Sciatic nerve (tissue), 2 donors: ENCODE data around the gene STK17A. TPM values are rescaled to one million over a fixed set of nuclear protein-coding genes. Genes with fewer than 3 reads are reported as not detected.
A peak's percentile ranks its signal among the peaks of the same experiment; 100 is the strongest.
"Not testable (repeated sequence)": the region's sequence is repeated elsewhere in the genome, so short reads cannot be mapped to it uniquely, and the experiment has no call there.

Source experiments
- ATAC-seq: fragments of 200-7000 bp; cut with Tn5 transposase; one replicate; pipeline ENCODE4 v1.9.1; 2020; ENCODE audit warnings: mild to moderate bottlenecking, moderate library complexity
- DNase-seq: peaks from one replicate; pipeline ENCODE4 v3.0.0-alpha.2; 2020; ENCODE audit warnings: low spot score
- intact Hi-C: fragments of 100-400 bp; cut with DNase I; formaldehyde crosslinking; loops from one replicate; pipeline ENCODE4 v1.14.2; 2022
- total RNA-seq: library from RNA; stranded (reverse); fragmentation: NEBNext Ultra II Directional; extraction: Animal tissue kit (Norgen Biotek cat#: 25700); gene quantifications from one replicate; pipeline ENCODE4 v1.2.1, GENCODE V29; 2021
- donor health status: DM: no; HTN: no; CAD: no.
- donor health status: DM: no; HTN: no; CAD: no.

STK17A gene
- total RNA-seq, 1 donor from 2014 or later, result 19.3 TPM

DNA sequence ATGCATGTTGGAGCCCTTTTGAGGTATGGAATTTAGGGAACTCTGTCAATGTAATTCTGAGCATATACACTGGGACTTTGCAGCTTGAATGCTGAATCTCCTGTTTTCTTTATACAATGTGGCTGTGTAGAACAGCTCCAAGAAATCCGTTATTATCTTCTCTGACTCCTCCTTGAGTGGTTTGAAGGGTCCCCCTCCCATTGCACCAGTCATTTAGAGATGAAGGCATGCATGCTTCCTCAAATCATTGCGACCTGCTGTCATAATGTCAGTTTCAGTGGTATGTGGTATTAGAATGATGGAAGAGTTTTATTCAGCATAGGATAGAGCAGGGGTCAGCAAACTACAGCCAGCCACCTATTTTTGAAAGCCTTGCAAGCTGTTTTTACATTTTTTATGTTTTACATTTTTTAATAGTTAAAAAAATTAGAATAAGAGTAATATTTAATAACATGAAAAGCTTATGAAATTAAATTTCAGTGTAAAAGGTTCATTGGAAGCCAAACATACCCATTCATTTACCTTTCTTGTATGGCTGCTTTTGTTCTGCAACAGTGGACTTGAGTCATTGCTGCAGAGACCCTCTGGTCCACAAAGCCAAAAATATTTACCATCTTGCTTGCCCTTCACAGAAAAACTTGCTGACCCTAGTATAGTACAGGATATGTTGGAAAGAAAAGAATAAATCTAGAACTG, 8.1 kb downstream of the STK17A start:
- no peak for ATAC-seq
- DNase-seq, result no peak
- intact Hi-C loops, result no loop called here

DNA sequence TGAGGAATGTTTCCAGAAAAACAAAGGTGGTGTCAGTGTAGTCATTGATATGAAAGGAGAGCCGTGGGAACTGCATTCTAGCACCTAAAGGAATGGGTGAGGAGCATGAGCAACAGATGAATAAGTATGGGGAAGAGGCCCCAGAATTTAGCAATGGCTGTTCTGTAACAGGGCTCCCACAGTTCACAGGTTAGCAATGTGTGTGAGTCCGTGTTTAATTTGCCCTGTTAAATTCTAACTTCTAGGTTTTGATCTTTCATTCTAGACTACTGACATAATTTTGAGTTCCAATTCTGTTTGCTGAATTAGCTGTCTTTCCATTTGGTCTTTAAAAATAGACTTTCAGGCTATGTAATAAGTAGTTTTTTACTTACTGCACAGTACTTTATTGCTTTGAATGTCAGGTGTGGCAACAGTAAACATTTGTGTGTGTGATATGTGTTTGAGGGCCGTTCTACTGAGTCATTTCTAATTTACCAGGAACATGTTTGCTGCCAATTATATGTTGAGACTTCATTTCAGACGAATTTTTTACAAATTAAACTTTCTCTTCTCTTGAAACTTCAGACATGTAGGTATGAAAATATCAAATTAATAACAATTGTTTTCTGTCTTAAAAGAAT, 8.8 kb downstream of the STK17A start:
- DNase-seq, result no peak

DNA sequence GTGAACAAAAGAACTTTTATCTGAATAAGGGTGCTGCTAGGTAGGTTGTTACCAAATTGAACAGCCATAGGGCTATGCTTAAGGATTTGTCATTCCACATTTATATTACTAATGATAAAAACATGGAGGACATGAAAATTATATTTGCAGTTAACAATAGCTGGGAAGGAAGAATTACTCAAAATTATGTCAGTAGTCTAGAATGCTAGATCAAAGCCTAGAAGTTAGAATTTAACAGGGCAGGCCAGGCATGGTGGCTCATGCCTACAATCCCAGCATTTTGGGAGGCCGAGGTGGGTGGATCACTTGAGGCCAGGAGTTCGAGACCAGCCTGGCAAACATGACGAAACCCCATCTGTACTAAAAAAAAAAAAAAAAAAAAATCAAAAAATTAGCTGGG, 9.4 kb downstream of the STK17A start:
- intact Hi-C loops, result no loop called here
- DNase-seq (no peak), ATAC-seq (no peak)

More for the DNA sequence above, 8.8 kb downstream of the STK17A start:
- ATAC-seq, result no peak
- intact Hi-C loops, result no loop called here

DNA sequence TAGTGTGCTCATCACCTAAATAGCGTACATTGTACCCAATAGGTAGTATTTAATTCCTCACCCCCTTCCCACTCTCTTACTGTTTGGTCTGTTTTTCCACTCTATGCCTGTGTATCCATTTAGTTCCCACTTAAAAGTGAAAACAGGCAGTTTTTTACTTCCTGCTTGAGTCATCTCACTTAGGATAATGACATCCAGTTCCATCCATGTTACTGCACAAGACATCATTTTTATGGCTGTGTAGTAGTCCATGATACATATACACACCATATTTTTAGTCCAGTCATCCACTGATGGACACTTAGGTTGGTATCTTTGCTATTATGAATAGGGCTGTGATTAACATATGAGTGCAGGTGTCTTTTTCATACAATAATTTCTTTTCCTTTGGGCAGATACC, 10.1 kb downstream of the STK17A start:
- intact Hi-C loops, result no loop called here
- no peak for DNase-seq
- ATAC-seq, result no peak

DNA sequence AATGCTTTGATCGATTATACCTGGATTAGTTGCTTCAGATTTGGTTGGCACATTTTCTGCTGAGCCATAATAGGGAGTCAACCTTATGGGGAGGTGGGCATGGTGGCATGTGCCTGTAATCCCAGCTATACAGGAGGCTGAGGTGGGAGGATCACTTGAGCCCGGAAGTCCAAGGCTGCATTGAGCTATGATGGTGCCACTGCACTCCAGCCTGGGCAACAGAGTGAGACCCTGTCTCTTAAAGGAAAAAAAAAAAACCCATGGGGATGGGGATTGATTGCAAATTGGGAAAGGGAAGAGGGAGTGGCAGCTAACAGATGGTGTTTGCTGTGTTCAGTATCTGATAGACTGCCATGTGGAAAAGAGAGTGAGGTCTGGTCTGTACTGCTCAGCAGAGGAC, 11.1 kb downstream of the STK17A start:
- intact Hi-C loops, result no loop called here
- DNase-seq (no peak), ATAC-seq (no peak)

DNA sequence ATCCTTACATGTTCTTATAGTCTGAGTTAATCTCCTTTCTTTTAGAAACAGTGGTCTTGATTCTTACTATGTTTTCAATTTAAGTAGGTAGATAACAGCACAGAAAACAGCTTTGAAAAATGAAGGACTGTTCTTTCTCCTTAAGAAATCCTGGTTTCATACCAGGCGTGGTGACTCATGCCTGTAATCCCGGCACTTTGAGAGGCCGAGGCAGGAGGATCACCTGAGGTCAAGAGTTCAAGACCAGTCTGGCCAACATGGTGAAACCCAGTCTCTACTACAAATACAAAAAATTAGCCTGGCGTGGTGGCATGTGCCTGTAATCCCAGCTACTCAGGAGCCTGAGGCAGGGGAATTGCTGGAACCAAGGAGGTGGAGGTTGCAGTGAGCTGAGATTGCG, 13.5 kb downstream of the STK17A start:
- ATAC-seq, DNase-seq, intact Hi-C loops: not testable (repeated sequence)

DNA sequence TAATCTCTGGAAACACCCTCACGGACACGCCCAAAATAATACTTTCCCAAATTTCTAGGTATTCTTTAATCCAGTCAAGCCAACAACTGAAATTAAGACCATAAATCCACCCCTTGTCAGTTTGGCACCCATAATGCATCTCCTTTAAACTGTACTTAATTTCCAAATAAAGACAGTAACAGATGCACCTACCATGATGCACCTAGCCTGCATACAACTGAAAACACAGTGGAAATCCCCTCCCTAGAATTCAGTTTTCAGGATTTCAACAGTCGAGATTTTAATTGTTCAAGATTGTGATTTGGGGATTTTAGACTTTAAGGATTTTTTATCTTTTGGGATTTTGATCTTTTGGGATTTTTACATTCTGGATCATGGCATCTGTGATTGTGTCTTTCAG, 17.1 kb downstream of the STK17A start:
- DNase-seq, result no peak
- no peak for ATAC-seq
- intact Hi-C loops, result no loop called here

DNA sequence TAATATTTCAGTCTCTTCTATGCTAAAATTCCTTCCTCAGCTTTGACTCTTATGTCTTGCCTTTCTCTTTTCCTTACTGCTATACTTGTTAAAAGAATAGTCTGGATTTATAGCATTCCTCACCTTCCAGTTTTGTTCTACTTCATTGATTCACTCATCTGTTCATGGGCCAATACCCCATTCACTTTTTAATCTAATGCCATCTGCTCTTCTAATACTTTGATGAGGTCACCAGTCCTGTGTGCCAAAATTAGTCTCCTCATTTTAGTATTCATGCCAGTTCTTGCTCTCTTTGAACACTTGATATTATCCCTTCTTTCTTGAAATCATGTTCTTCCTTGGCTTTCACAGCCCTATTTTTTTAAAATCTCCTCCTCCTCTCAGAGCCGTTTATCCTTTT, 19.3 kb downstream of the STK17A start:
- ATAC-seq (no peak), DNase-seq (no peak)
- intact Hi-C loops, result no loop called here

DNA sequence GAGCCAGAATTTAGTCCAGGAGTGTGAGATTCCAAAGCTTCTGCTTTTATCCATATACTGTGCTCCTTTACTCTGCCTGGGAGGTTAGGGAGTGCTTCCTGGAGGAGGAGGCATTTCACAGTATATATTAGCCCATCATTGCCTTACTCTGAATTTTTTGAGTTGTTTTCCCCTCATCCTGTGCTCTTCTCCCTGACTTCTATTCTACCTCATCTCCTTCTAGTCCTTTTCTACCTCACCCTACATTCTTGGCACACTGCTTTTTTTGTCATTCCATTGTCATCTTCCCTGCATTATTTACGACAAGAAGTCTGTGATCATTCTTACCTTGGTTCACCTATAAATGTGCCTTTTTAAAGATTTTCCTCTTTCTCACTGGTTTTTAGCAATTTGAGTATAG, 21.3 kb downstream of the STK17A start:
- intact Hi-C loops, result no loop called here
- ATAC-seq (no peak), DNase-seq (no peak)

DNA sequence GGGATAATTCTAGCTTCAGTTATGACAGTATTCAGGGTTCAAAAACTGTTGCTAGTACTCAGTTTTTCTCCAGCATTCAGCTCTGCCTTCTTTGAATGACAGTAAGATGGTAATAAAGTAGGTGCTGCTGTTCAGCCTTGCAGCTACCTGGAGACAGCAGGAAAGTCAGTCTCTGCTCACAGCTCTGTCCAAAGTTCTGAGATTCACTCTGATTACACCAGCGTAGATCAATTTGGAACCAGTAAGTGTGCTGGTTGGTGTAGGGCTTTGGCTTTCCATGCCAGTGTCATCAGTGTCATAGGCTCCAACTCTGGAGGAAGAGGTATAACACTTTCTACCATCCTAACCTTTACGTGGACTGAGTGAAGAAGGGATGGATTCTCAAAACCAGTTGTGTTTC, 26.2 kb downstream of the STK17A start:
- no peak for DNase-seq
- no peak for ATAC-seq
- intact Hi-C loops, result no loop called here

DNA sequence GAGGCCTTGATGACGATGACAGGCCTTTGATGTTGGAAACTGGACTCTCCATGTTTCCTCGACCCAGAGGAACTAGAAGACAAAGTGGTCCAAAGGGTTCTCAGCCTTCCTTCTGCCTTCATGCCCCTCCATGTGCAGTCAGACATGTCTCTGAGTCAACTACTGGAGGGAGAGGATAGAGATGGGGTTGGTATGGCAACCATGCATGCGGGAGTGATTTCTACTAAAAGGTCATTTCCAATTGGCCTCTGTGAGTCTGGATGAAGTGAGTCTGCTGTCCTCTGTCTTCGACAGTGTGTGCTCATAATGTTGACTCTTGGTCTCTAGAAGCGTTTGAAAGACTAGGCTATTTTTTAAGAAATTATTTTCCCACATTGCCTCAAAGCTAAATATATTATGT, 29.2 kb downstream of the STK17A start:
- DNase-seq, result no peak
- ATAC-seq, result no peak
- intact Hi-C loops, result no loop called here

DNA sequence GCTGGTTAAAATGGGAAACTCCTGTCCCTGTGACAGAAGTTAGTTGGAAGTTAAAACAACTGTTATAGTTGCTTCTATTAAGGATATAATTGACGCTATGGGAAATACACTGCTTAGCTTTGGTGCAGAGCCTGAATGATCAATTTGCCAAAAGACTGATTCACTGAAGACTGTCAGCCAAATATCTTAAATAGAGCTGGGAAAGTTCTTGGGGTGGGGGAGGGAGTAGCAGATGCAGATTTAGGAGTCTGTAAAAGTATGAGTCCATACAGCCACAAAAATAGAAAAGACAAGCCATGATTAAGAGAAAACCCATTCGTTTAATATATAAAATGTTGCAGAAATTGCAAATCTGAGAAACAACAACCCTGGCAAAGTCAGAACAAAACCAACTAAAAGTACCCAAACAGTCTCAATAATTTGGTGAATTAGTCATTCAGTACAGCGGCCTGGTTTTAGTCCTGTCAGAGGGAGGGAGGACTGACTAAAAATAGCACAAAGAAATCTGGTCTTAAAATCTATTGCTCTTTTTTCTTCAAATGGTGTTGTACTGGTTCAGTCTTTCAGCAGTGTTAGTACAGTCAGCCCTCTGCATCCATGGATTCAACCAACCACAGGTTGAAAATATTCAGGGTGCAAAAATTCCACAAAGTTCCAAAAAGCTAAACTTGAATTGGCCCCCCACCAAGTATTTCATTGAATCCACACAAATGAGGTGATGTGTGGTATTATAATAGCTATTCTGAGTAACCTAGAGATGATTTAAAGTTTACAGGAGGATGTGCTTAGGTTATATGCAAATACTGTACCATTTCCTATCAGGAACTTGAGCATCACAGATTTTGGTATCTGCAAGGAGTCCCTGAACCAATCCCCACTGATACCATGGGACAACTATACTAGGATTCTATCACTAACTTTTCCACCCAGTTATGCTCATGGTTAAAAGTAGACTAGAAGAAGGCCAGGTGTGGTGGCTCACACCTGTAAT, 30.0 kb downstream of the STK17A start:
- intact Hi-C loops, result no loop called here
- ATAC-seq, result peak; percentile 24

DNA sequence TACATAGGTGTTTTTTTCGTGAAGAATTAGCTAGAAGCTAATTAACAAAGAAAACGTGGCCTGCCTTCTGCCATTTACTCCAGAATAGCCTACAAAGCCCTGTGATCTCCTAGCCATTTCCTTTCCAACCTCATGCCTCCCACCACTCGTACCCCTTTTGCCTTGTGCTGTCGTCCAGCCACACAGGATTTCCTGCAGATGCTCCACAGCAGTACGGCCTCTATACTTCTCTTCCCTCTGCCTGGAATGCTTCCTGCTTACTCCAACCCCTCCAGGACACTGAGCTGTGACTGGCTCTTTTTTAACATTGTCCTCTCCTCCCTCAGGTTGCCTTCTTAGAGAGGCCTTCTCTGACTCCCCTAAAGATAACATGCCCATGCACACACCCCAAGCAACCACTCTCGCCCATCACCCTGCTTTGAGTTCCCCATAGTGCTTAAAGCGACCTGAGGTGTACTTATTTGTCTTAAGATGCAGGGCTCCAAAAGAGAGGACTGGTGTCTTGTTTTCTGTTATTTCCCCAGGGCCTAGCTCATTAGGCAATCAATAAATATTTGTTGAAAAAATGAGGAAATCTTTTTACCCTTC, 32.7 kb downstream of the STK17A start:
- ATAC-seq (no peak), DNase-seq (no peak)
- intact Hi-C loops, result no loop called here

More for the DNA sequence above, 30.0 kb downstream of the STK17A start:
- DNase-seq, result no peak

DNA sequence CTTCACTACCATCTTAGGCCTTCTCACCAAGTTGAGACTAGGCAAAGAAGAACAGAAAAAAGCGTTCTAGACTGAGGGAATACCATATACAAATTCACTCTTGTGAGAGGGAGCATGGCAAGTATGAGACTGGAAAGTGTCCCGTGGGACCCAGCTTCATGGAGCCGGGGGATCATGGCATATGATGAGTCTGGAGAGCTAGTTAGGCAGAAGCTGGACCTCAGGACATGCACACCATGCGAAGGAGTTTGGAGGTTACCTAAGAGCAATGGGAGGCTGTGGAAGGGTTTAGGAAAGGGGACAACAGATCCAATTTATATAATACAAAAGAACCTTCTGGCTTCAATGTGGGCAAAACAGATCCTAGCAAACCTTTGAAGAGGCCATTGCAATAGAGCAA, 34.1 kb downstream of the STK17A start:
- ATAC-seq (no peak), DNase-seq (no peak)
- intact Hi-C loops, result no loop called here

DNA sequence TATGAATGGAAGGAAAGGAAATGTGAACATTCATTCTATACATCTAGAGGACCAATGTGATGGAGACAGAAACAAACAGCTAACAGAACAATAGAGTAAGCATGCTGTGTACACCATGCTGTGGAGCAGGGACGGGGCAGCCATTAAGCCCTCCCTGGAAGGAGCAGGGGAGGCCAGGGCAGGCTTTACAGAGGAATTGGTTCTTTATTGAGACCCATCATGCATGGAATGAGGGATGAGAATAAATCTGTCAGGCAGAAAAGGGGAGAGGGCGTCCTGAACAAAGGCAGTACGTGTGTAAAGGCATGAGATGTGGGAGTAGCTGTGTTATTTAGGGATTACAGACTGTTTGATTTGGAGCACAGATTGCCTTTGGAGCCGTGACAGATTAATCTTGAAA, 35.2 kb downstream of the STK17A start:
- ATAC-seq, result no peak
- intact Hi-C loops, result no loop called here
- DNase-seq, result no peak

DNA sequence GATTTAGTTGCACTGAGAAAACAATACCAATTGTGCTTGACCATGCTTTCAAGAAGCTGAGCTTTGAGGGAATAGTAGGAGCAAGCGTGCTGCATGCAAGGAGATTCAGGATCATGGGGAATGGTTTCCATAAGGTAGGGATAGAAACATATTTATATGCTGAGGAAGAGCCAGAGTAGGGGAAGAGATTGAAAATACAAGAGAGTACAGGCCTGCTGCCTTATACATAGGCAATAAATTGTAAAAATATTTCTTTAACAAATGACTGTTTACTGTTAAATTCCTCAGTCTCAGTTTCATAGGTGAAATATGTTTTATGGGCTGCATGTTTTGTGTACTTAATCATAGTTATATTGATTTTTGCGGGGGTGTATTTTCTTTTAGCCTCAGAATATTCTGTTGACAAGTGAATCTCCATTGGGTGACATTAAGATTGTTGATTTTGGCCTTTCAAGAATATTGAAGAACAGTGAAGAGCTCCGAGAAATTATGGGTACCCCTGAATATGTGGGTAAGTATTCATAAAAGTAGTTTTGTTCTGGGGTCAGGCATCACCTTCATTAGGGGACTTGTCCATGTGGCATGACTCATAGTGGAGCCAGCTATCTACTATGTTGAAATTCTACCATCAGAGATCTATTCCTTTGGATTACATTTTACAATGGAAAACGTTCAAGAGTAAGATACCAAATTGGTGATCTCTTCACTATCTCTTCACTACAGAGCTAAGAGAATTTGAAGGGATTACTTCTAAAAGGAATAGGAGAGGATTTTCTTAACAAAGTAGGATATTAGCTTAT, 36.5 kb downstream of the STK17A start:
- DNase-seq, result no peak
- ATAC-seq, result no peak
- intact Hi-C loops, result no loop called here

DNA sequence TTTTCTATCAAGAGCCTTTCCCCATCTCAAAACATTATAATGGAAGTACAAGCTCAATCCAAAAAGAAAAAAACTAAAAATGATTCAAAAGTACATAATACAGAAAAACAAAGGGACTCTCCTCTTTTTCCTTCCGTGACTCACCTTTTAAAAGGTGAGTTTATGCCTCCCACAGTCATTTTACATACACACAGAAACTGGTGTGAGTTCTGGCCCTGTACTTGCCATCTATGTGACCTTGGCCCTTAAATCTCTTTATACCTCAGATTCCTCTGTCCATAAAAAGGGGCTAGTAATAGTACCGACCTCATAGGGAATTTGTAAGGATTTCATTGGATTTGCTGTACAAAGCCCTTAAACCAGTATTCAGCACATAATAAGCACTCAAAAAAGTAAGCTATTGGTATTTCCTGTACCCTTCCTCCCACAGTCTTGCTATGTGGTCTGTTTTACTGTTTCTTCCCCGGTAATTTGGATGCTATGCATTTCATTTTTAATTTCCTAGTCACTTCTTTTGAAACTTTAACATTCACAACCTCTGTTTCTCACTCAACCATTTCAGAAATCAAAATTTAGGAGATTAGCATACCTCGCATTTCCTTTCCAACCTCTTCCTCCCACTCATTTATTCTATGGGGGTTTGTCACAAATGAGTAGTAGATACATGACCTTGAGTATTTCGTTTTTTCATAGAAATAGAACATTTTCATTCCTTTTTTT, 39.0 kb downstream of the STK17A start:
- ATAC-seq, result no peak
- intact Hi-C loops, result no loop called here
- DNase-seq, result no peak

DNA sequence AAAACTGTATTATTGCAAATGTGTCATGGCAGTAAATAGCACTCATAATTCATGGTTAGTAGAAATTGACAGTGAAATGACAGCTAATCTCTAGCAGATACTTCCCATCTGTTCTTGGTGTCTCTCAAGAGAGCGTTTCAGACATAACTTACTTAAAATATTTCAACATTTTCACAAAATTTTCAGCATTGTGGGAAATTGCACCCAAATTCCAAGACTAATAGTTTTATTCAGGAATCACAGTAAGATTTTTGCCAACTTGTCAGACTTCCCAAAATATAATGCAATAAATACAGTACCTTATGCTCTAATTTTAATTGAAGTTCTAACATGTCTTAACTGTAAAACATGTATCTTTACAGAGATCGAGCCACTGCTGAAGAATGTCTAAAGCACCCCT, 41.2 kb downstream of the STK17A start:
- no peak for ATAC-seq
- intact Hi-C loops, result no loop called here
- DNase-seq, result no peak
